H1 (cell line): ENCODE measurements around the gene CHPT1. TPM values are rescaled to one million over a fixed set of nuclear protein-coding genes. Genes with fewer than 3 reads are reported as not detected.

ENCODE experiments used
- CTCF ChIA-PET: fragments of 300-600 bp; sonication (Branson Sonifier 250); formaldehyde crosslinking; loops from one replicate; lab custom pipeline; 2021; ENCODE audit not compliant: partially characterized antibody; lab: Charles Lee
- POLR2A ChIA-PET: fragments of 300-600 bp; sonication (Branson Sonifier 250); formaldehyde crosslinking; loops from one replicate; lab custom pipeline; 2021; ENCODE audit warnings: inconsistent platforms; ENCODE audit not compliant: partially characterized antibody; lab: Charles Lee
- DNase-seq, 2 experiments: peaks; one replicate each; pipeline versions ENCODE4 v3.0.0 to v3.0.0-alpha.2; 2010 to 2022; ENCODE audit warnings: low spot score in 2 of 2, low read depth in 1 of 2, mixed read lengths in 1 of 2
- FAIRE-seq: peaks from 2 replicates; lab custom pipeline; 2011; peaks lifted over from hg19 to GRCh38; lab: Jason Lieb, UNC
- H2AFZ ChIP-seq: 2 replicates; pipeline ENCODE4 v1.8.1; 2012; ENCODE audit warnings: low read length, inconsistent platforms
- H2AK5ac ChIP-seq: 2 replicates; pipeline ENCODE4 v1.6.1; 2013; ENCODE audit warnings: low read depth, low read length
- H2BK120ac ChIP-seq: replicated peaks from 2 replicates; pipeline ENCODE3; 2013; ENCODE audit warnings: low read depth, low read length, inconsistent platforms
- H2BK12ac ChIP-seq: 2 replicates; pipeline ENCODE4 v1.6.1; 2013; ENCODE audit warnings: low read depth, low read length
- H2BK15ac ChIP-seq: 2 replicates; pipeline ENCODE4 v1.6.1; 2013; ENCODE audit warnings: low read length
- H2BK20ac ChIP-seq: 2 replicates; pipeline ENCODE4 v1.6.1; 2013; ENCODE audit warnings: low read length
- H2BK5ac ChIP-seq: 2 replicates; pipeline ENCODE4 v1.6.1; 2013; ENCODE audit warnings: low read depth, low read length
- H3K14ac ChIP-seq: 2 replicates; pipeline ENCODE4 v1.6.1; 2013; ENCODE audit warnings: inconsistent platforms; ENCODE audit not compliant: insufficient read length
- H3K18ac ChIP-seq: 2 replicates; pipeline ENCODE4 v1.6.1; 2013; ENCODE audit warnings: low read length; ENCODE audit errors: extremely low read depth
- H3K23ac ChIP-seq: 2 replicates; pipeline ENCODE4 v1.6.1; 2013; ENCODE audit warnings: inconsistent platforms; ENCODE audit not compliant: insufficient read length
- H3K23me2 ChIP-seq: 2 replicates; pipeline ENCODE4 v1.6.1; 2013; ENCODE audit warnings: low read depth, low read length
- H3K27ac ChIP-seq: 2 replicates; pipeline ENCODE4 v1.6.1; 2011; ENCODE audit warnings: low read depth, low read length, inconsistent platforms
- H3K27me3 ChIP-seq, 4 experiments: replicated peaks in 1 of 4; 1 replicate in 1 of 4; 2 replicates in 3 of 4; pipeline versions ENCODE4 v1.6.1 to v1.8.1; 2011 to 2013; ENCODE audit warnings: low read length in 3 of 4, mild to moderate bottlenecking in 3 of 4, inconsistent platforms in 2 of 4, mixed read lengths in 2 of 4, moderate library complexity in 1 of 4; ENCODE audit not compliant: control insufficient read depth in 3 of 4, insufficient read depth in 3 of 4; ENCODE audit errors: extremely low read depth in 1 of 4
- H3K36me3 ChIP-seq, 4 experiments: 2 replicates each; pipeline versions ENCODE4 v1.6.1 to v1.8.1; 2011 to 2013; ENCODE audit warnings: mild to moderate bottlenecking in 4 of 4, low read length in 3 of 4, moderate library complexity in 2 of 4, control low read depth in 1 of 4, inconsistent platforms in 1 of 4; ENCODE audit not compliant: insufficient read depth in 4 of 4, control insufficient read depth in 2 of 4
- H3K4ac ChIP-seq: replicated peaks from 2 replicates; pipeline ENCODE3; 2013; ENCODE audit warnings: low read length, low read depth, mixed read lengths, inconsistent platforms; ENCODE audit not compliant: insufficient read length
- H3K4me1 ChIP-seq, 4 experiments: replicated peaks in 1 of 4; 1 replicate in 1 of 4; 2 replicates in 3 of 4; pipeline versions ENCODE4 v1.6.1 to v1.8.1; 2011 to 2013; ENCODE audit warnings: low read length in 3 of 4, inconsistent platforms in 2 of 4, mixed read lengths in 1 of 4; ENCODE audit not compliant: insufficient read depth in 4 of 4, control insufficient read depth in 3 of 4
- H3K4me2 ChIP-seq, 2 experiments: 2 replicates each; pipeline versions ENCODE4 v1.6.1 to v1.8.1; 2011 to 2013; ENCODE audit warnings: low read depth in 2 of 2, low read length in 2 of 2, control low read depth in 1 of 2, inconsistent platforms in 1 of 2, mild to moderate bottlenecking in 1 of 2; ENCODE audit not compliant: insufficient read depth in 1 of 2
- H3K4me3 ChIP-seq, 4 experiments: fragments of 200-600, 300-600 bp in 1 of 4; sonication (generic), shearing (Covaris generic), sonication (Bioruptor Twin) in 1 of 4; 2 replicates each; pipeline versions ENCODE4 v1.5.1 to v1.8.1; 2011 to 2016; ENCODE audit warnings: low read length in 4 of 4, low read depth in 3 of 4, control low read depth in 2 of 4, inconsistent platforms in 2 of 4, mild to moderate bottlenecking in 2 of 4, mixed read lengths in 1 of 4, moderate library complexity in 1 of 4; ENCODE audit not compliant: insufficient read depth in 2 of 4; ENCODE audit errors: extremely low read depth in 1 of 4
- H3K56ac ChIP-seq: replicated peaks from 2 replicates; pipeline ENCODE3; 2013; ENCODE audit warnings: low read depth, mild to moderate bottlenecking, mixed read lengths, low read length, inconsistent platforms; ENCODE audit not compliant: insufficient read length
- H3K79me1 ChIP-seq: 2 replicates; pipeline ENCODE4 v1.6.1; 2013; ENCODE audit warnings: low read depth, low read length, control low read depth
- H3K79me2 ChIP-seq, 2 experiments: 2 replicates each; pipeline versions ENCODE4 v1.6.1 to v1.8.1; 2012 to 2013; ENCODE audit warnings: low read length in 2 of 2, mild to moderate bottlenecking in 2 of 2, inconsistent platforms in 1 of 2; ENCODE audit not compliant: insufficient read depth in 2 of 2, control insufficient read depth in 1 of 2
- H3K9ac ChIP-seq, 4 experiments: replicated peaks in 1 of 4; 1 replicate in 1 of 4; 2 replicates in 3 of 4; pipeline versions ENCODE4 v1.6.1 to v1.8.1; 2011 to 2013; ENCODE audit warnings: low read depth in 3 of 4, low read length in 3 of 4, control low read depth in 2 of 4, mild to moderate bottlenecking in 2 of 4, moderate library complexity in 2 of 4, inconsistent platforms in 1 of 4; ENCODE audit errors: extremely low read depth in 1 of 4
- H3K9me3 ChIP-seq, 2 experiments: 2 replicates each; pipeline versions ENCODE4 v1.6.1 to v1.8.1; 2012 to 2013; ENCODE audit warnings: mild to moderate bottlenecking in 2 of 2, moderate library complexity in 2 of 2, control low read depth in 1 of 2, inconsistent platforms in 1 of 2, low read depth in 1 of 2, low read length in 1 of 2, mixed read lengths in 1 of 2; ENCODE audit not compliant: insufficient read depth in 2 of 2
- H4K20me1 ChIP-seq, 2 experiments: replicated peaks in 1 of 2; 2 replicates each; pipeline versions ENCODE3 to v1.8.1; 2011 to 2013; ENCODE audit warnings: inconsistent platforms in 2 of 2, low read length in 2 of 2, mild to moderate bottlenecking in 1 of 2; ENCODE audit not compliant: insufficient read depth in 2 of 2, control insufficient read depth in 1 of 2
- H4K5ac ChIP-seq: 2 replicates; pipeline ENCODE4 v1.6.1; 2013; ENCODE audit warnings: low read length, low read depth, mixed read lengths, inconsistent platforms; ENCODE audit not compliant: insufficient read length
- H4K8ac ChIP-seq: 2 replicates; pipeline ENCODE4 v1.8.0; 2013; ENCODE audit warnings: mild to moderate bottlenecking, moderate library complexity, low read length, inconsistent platforms; ENCODE audit not compliant: insufficient read depth; ENCODE audit errors: extremely low read depth
- H4K91ac ChIP-seq: replicated peaks from 2 replicates; pipeline ENCODE3; 2013; ENCODE audit warnings: low read length, mixed read lengths, inconsistent platforms; ENCODE audit not compliant: insufficient read length
- ASH2L ChIP-seq: fragments of 200-600, 300-600 bp; sonication (generic); IDR thresholded peaks from one replicate; pipeline ENCODE4 v1.7.1; 2017; ENCODE audit warnings: low read length
- GTF2F1 ChIP-seq: IDR thresholded peaks from 2 replicates; pipeline ENCODE4 v1.6.1; 2012; ENCODE audit warnings: low read depth, low read length, improper control_type of control experiment, borderline replicate concordance
- HDAC2 ChIP-seq, 2 experiments: fragments of 300-600 bp in 1 of 2; sonication (generic) in 1 of 2; IDR thresholded peaks; 2 replicates each; pipeline ENCODE4 v1.6.1; 2011 to 2012; ENCODE audit warnings: low read depth in 2 of 2, low read length in 2 of 2, mild to moderate bottlenecking in 2 of 2, moderate library complexity in 2 of 2, borderline replicate concordance in 1 of 2, inconsistent platforms in 1 of 2
- KDM5A ChIP-seq: fragments of 200-600 bp; IDR thresholded peaks from 2 replicates; pipeline ENCODE4 v1.7.1; 2012; ENCODE audit warnings: mild to moderate bottlenecking, low read length, inconsistent platforms, mixed read lengths
- polyA plus RNA-seq, 7 experiments: library from polyadenylated mRNA; depleted of rRNA in 3 of 7; stranded (reverse) in 5 of 7; unstranded in 2 of 7; fragments of >200 nt in 5 of 7; fragments of 200-250 nt in 2 of 7; gene quantifications; 1 replicate in 5 of 7; 2 replicates in 1 of 7; 4 replicates in 1 of 7; pipeline versions ENCODE4 v1.2.1 to v1.2.3, GENCODE V29; 2011 to 2013; ENCODE audit warnings: missing spikeins in 2 of 7, mixed read lengths in 2 of 7
- total RNA-seq: library from RNA; stranded (reverse); fragmentation: NEBNext Ultra II Directional; extraction: Animal tissue kit (Norgen Biotek cat#: 25700); gene quantifications from 2 replicates; pipeline ENCODE4 v1.2.1, GENCODE V29; 2021

The CHPT1 gene
- total and polyA plus RNA-seq, 2 of the 8 experiments (the other 6 are each of a cell fraction or from before 2014, with no cell fraction given), result 13.3 to 22.5 TPM

DNA sequence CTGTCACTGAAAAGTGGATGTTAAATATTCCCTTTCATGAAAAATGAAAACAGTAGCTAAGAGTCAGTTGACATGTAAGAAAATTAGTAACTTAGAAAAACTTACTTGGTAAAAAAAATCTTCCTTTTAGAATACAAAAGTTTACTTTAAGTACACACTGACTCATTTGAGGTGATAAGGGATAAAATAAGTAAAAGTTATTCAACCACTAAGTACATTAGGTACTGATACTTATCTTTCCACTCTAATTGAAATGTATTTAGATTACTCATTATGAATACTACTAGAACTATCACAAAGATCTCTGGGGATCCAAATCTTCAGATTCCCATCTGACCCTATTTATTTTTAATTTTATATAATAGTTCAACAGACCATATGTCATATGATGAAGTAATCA is 29.7 kb downstream of the CHPT1 start:
- H3K4me1 ChIP-seq, result no peaks in the 10 kb centered on the region
- no peak overlapping the region for H3K14ac ChIP-seq
- FAIRE-seq (no peak), DNase-seq (no peak)
- CTCF ChIA-PET, result interaction anchor here (0.6 kb wide), 1 partner anchor 1902 kb away, joined by 4 read pairs; no protein-coding TSS in a partner anchor
- H2BK5ac ChIP-seq, result no peak overlapping the region
- H3K27ac ChIP-seq, result no peak overlapping the region
- H3K4me3 ChIP-seq, result no peak overlapping the region
- H2BK120ac ChIP-seq, result no peak overlapping the region
- no peak overlapping the region for H3K23ac ChIP-seq
- H3K36me3 ChIP-seq, result peaks cover 0 to 3% (median 0%) of the 10 kb centered on the region in 4 experiments; a peak in 2 of 8 replicates
- no peaks in the 10 kb centered on the region for H3K23me2 ChIP-seq
- no peak overlapping the region for H2AK5ac ChIP-seq
- H2AFZ ChIP-seq, result no peak overlapping the region
- H3K9me3 ChIP-seq, result no peaks in the 10 kb centered on the region
- no peak overlapping the region for H4K5ac ChIP-seq
- H4K20me1 ChIP-seq, result no peaks in the 10 kb centered on the region
- H3K56ac ChIP-seq, result no peak overlapping the region
- no peak overlapping the region for H3K18ac ChIP-seq
- no peaks in the 10 kb centered on the region for H3K79me1 ChIP-seq
- no peak overlapping the region for H3K4ac ChIP-seq
- H4K8ac ChIP-seq, result no peak overlapping the region
- H3K27me3 ChIP-seq, result no peaks in the 10 kb centered on the region
- POLR2A ChIA-PET, result no interaction called here
- no peak overlapping the region for H2BK12ac ChIP-seq
- no peak overlapping the region for H3K4me2 ChIP-seq
- no peak overlapping the region for H2BK20ac ChIP-seq
- H4K91ac ChIP-seq, result no peak overlapping the region
- H3K79me2 ChIP-seq, result no peaks in the 10 kb centered on the region
- H2BK15ac ChIP-seq, result no peak overlapping the region
- H3K9ac ChIP-seq, result peak overlapping the region in 1 of 4 experiments; percentile 34; a peak in 1 of 7 replicates
- no peak for TF ChIP-seq ASH2L
- TF ChIP-seq GTF2F1, result no peak
- TF ChIP-seq KDM5A, result no peak
- no peak for TF ChIP-seq HDAC2 (IDR thresholded peaks at IDR 0.05; ENCODE audit: borderline replicate concordance in 1 of 2, low read depth in 2 of 2, low read length in 2 of 2)
